ENCODE data around the gene C1orf116.

C1orf116 gene

GRCh38 chr1:207020065-207020708 is 12.4 kb downstream of the C1orf116 start:
- Histone ChIP-seq H3K9me3 (no peaks in the 10 kb centered on the region), H3K4me3 (no peak overlapping the region), H3K4me1 (peaks cover 0 to 30% (median 11%) of the 10 kb centered on the region in 4 donors), H3K27me3 (no peaks in the 10 kb centered on the region), H3K36me3 (no peaks in the 10 kb centered on the region), H3K27ac (no peak overlapping the region)
- no peak for DNase-seq
- TF ChIP-seq CTCF (IDR thresholded peaks at IDR 0.05): no peak
- intact Hi-C loops (cut with DNase I; ENCODE audit: low total_unique reads): no loop called here

- no peak for TF ChIP-seq CTCF (IDR thresholded peaks at IDR 0.05)
- Histone ChIP-seq H3K27ac (no peak overlapping the region), H3K4me1 (peaks cover 0 to 25% (median 5%) of the 10 kb centered on the region in 4 donors), H3K36me3 (no peaks in the 10 kb centered on the region), H3K9me3 (no peaks in the 10 kb centered on the region), H3K4me3 (no peak overlapping the region), H3K27me3 (no peaks in the 10 kb centered on the region)
- no peak for DNase-seq
- intact Hi-C loops (cut with DNase I; ENCODE audit: low total_unique reads): no loop called here
These were observed 12.9 kb downstream of the C1orf116 start for GRCh38 chr1:207019661-207020060.

- H3K4me1 ChIP-seq: peaks cover 0 to 20% (median 2%) of the 10 kb centered on the region in 4 donors
- no peak for DNase-seq
- H3K4me3 ChIP-seq: no peak overlapping the region
- H3K27me3 ChIP-seq: no peaks in the 10 kb centered on the region
- no peak overlapping the region for H3K27ac ChIP-seq
- intact Hi-C loops (cut with DNase I; ENCODE audit: low total_unique reads): no loop called here
- no peak for TF ChIP-seq CTCF (IDR thresholded peaks at IDR 0.05)
- H3K36me3 ChIP-seq: no peaks in the 10 kb centered on the region
- no peaks in the 10 kb centered on the region for H3K9me3 ChIP-seq
These were observed 13.4 kb downstream of the C1orf116 start for GRCh38 chr1:207019161-207019560.

DNA sequence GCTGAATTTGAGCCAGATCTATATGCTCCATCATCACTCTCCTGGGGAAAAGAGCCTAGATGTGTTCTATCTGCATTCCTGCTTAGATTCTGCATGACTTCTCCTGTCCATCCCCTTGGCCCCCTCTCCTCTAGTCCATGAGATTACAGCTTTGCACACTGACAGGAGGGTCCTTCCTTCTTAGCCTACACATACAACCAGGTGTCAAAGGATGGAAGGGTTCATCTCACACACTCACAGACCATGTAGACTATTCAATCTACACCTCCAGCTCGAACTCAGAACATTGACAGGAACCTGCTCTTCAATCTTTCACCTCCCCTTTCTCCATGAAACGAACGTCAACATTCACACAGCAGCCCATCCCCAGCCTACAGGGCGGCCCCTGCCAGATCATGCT is 13.8 kb downstream of the C1orf116 start:
- H3K4me3 ChIP-seq: no peak overlapping the region
- no peaks in the 10 kb centered on the region for H3K9me3 ChIP-seq
- no peak for DNase-seq
- intact Hi-C loops (cut with DNase I; ENCODE audit: low total_unique reads): no loop called here
- no peaks in the 10 kb centered on the region for H3K27me3 ChIP-seq
- no peak overlapping the region for H3K27ac ChIP-seq
- H3K4me1 ChIP-seq: peaks cover 0 to 16% (median 0%) of the 10 kb centered on the region in 4 donors
- TF ChIP-seq CTCF (IDR thresholded peaks at IDR 0.05): no peak
- H3K36me3 ChIP-seq: no peaks in the 10 kb centered on the region

- Histone ChIP-seq H3K27me3 (no peaks in the 10 kb centered on the region), H3K4me1 (peaks cover 0 to 13% (median 0%) of the 10 kb centered on the region in 4 donors), H3K9me3 (no peaks in the 10 kb centered on the region), H3K36me3 (no peaks in the 10 kb centered on the region), H3K27ac (no peak overlapping the region), H3K4me3 (no peak overlapping the region)
- intact Hi-C loops (cut with DNase I; ENCODE audit: low total_unique reads): no loop called here
- no peak for TF ChIP-seq CTCF (IDR thresholded peaks at IDR 0.05)
- DNase-seq: peak in 1 of 2 donors; percentile 74
These were observed 14.7 kb downstream of the C1orf116 start for GRCh38 chr1:207017615-207018559.
